ENCODE measurements around the gene MCHR1.
"Not testable (repeated sequence)": the region's sequence is repeated elsewhere in the genome, so short reads cannot be mapped to it uniquely, and the experiment has no call there.

The MCHR1 gene

GRCh38 chr22:40656651-40657050 lies 22.6 kb upstream of the MCHR1 start:
- not testable (repeated sequence) for DNase-seq

GRCh38 chr22:40659166-40659565 lies 20.1 kb upstream of the MCHR1 start:
- DNase-seq = no peak

- no peak for DNase-seq
These were observed 18.6 kb upstream of the MCHR1 start for GRCh38 chr22:40660730-40661129.

- no peak for DNase-seq
These were observed 17.6 kb upstream of the MCHR1 start for GRCh38 chr22:40661671-40662070.

- no peak for DNase-seq
These were observed 14.0 kb upstream of the MCHR1 start for GRCh38 chr22:40665312-40665711.

GRCh38 chr22:40666151-40666848 lies 13.0 kb upstream of the MCHR1 start:
- DNase-seq = no peak

GRCh38 chr22:40668611-40669411 lies 10.5 kb upstream of the MCHR1 start:
- DNase-seq = no peak

GRCh38 chr22:40670058-40670457 lies 9.2 kb upstream of the MCHR1 start:
- DNase-seq = no peak

GRCh38 chr22:40671369-40671768 lies 7.9 kb upstream of the MCHR1 start:
- no peak for DNase-seq

- no peak for DNase-seq
These were observed 7.4 kb upstream of the MCHR1 start for GRCh38 chr22:40671796-40672360.

GRCh38 chr22:40673017-40673416 lies 6.3 kb upstream of the MCHR1 start:
- no peak for DNase-seq

GRCh38 chr22:40674274-40674673 lies 5.0 kb upstream of the MCHR1 start:
- DNase-seq = no peak

GRCh38 chr22:40676166-40676565 lies 3.1 kb upstream of the MCHR1 start:
- DNase-seq = not testable (repeated sequence)

GRCh38 chr22:40676644-40677043 lies 2.6 kb upstream of the MCHR1 start:
- DNase-seq = no peak

- no peak for DNase-seq
These were observed 613 bp upstream of the MCHR1 start for GRCh38 chr22:40678493-40679248.

GRCh38 chr22:40679964-40680818 lies 907 bp downstream of the MCHR1 start:
- DNase-seq = no peak

- no peak for DNase-seq
These were observed 1.5 kb downstream of the MCHR1 start for GRCh38 chr22:40680819-40681183.

GRCh38 chr22:40681451-40681850 lies 2.2 kb downstream of the MCHR1 start:
- DNase-seq = no peak

- DNase-seq = no peak
These were observed 5.4 kb downstream of the MCHR1 start for GRCh38 chr22:40684728-40685127.

- no peak for DNase-seq
These were observed 6.1 kb downstream of the MCHR1 start for GRCh38 chr22:40685406-40685805.

GRCh38 chr22:40687706-40688105 lies 8.4 kb downstream of the MCHR1 start:
- DNase-seq = no peak

- DNase-seq = no peak
These were observed 11.1 kb downstream of the MCHR1 start for GRCh38 chr22:40690370-40690769.

Measured in NCI-H1048 (cell line).